MCF 10A (cell line): ENCODE results near the gene OPN5. TPM values are rescaled to one million over a fixed set of nuclear protein-coding genes. Genes with fewer than 3 reads are reported as not detected.
A peak's percentile ranks its signal among the peaks of the same experiment; 100 is the strongest.

Experiments used
- BruUV-seq: library from RNA; stranded (reverse); fragments of 400-500 nt; replicated peaks from 2 replicates; lab custom pipeline; 2021; lab: Mats Ljungman, UMichigan
- CTCF ChIA-PET: fragments of 300-600 bp; sonication (Branson Sonifier 250); formaldehyde crosslinking; extraction: SDS; loops from one replicate; lab custom pipeline; 2021; ENCODE audit warnings: antibody characterized with exemption, inconsistent platforms; lab: Yijun Ruan, JAX
- POLR2A ChIA-PET: fragments of 300-600, 350-650 bp; sonication (Branson Sonifier 250); formaldehyde crosslinking; extraction: SDS; loops from one replicate; lab custom pipeline; 2020; ENCODE audit warnings: antibody characterized with exemption, inconsistent platforms; lab: Yijun Ruan, JAX
- DNase-seq: peaks from one replicate; pipeline ENCODE4 v3.0.0-alpha.2; 2018; ENCODE audit not compliant: unreplicated experiment
- H3K27ac Mint-ChIP-seq: one replicate; pipeline ENCODE4 v1.8.0; 2022; ENCODE audit warnings: mild to moderate bottlenecking, low read depth, mixed read lengths; ENCODE audit not compliant: unreplicated experiment
- H3K27me3 Mint-ChIP-seq: one replicate; pipeline ENCODE4 v1.8.0; 2022; ENCODE audit warnings: mixed read lengths; ENCODE audit not compliant: insufficient read depth, unreplicated experiment
- H3K36me3 Mint-ChIP-seq: one replicate; pipeline ENCODE4 v1.8.0; 2022; ENCODE audit warnings: mild to moderate bottlenecking, moderate library complexity, mixed read lengths; ENCODE audit not compliant: insufficient read depth, unreplicated experiment
- H3K4me1 Mint-ChIP-seq: one replicate; pipeline ENCODE4 v1.8.0; 2022; ENCODE audit warnings: mixed read lengths; ENCODE audit not compliant: insufficient read depth, unreplicated experiment
- H3K4me3 Mint-ChIP-seq: one replicate; pipeline ENCODE4 v1.8.0; 2022; ENCODE audit warnings: mild to moderate bottlenecking, moderate library complexity, mixed read lengths; ENCODE audit not compliant: unreplicated experiment
- H3K9me3 Mint-ChIP-seq: one replicate; pipeline ENCODE4 v1.8.0; 2022; ENCODE audit warnings: mixed read lengths; ENCODE audit not compliant: unreplicated experiment
- CTCF ChIP-seq: fragments of 200-600 bp; IDR thresholded peaks from one replicate; pipeline ENCODE4 v1.8.0; 2022; ENCODE audit warnings: antibody characterized with exemption, mild to moderate bottlenecking; ENCODE audit not compliant: unreplicated experiment
- intact Hi-C: fragments of 100-400 bp; cut with micrococcal nuclease; formaldehyde crosslinking; loops from 2 replicates; pipeline ENCODE4 v1.14.1; 2022
- total RNA-seq: library from RNA; stranded (reverse); gene quantifications from 2 replicates; pipeline ENCODE4 v1.2.3, GENCODE V29; 2022

The OPN5 gene
- total RNA-seq, 1 experiment from 2014 or later: not detected

GRCh38 chr6:47769982-47770381, 11.8 kb upstream of the OPN5 start:
- no TSS peak for BruUV-seq
- Mint-ChIP-seq H3K36me3 (no peaks in the 10 kb centered on the region), H3K4me3 (no peak overlapping the region), H3K9me3 (peaks cover 15% of the 10 kb centered on the region), H3K4me1 (no peaks in the 10 kb centered on the region), H3K27ac (no peak overlapping the region), H3K27me3 (no peaks in the 10 kb centered on the region)
- POLR2A ChIA-PET: interaction anchor here (0.6 kb wide), 1 partner anchor 497 kb away, joined by 3 read pairs; no protein-coding TSS in a partner anchor
- DNase-seq: no peak
- intact Hi-C loops: no loop called here
- CTCF ChIA-PET: interaction anchor here (1.8 kb wide), 1 partner anchor 10 kb away, joined by 9 read pairs; no protein-coding TSS in a partner anchor
- TF ChIP-seq CTCF: no peak

- Mint-ChIP-seq H3K4me3 (no peak overlapping the region), H3K27ac (no peak overlapping the region), H3K27me3 (no peaks in the 10 kb centered on the region), H3K4me1 (no peaks in the 10 kb centered on the region), H3K36me3 (no peaks in the 10 kb centered on the region), H3K9me3 (peaks cover 9% of the 10 kb centered on the region)
- TF ChIP-seq CTCF: no peak
- intact Hi-C loops: no loop called here
- ChIA-PET CTCF (interaction anchor here (0.7 to 1.8 kb wide), 2 partner anchors 15 to 1993 kb away, joined by 3 to 6 read pairs; no protein-coding TSS in a partner anchor), POLR2A (no interaction called here)
- no TSS peak for BruUV-seq
- no peak for DNase-seq
Observed at GRCh38 chr6:47772359-47772758, 9.5 kb upstream of the OPN5 start.

DNA sequence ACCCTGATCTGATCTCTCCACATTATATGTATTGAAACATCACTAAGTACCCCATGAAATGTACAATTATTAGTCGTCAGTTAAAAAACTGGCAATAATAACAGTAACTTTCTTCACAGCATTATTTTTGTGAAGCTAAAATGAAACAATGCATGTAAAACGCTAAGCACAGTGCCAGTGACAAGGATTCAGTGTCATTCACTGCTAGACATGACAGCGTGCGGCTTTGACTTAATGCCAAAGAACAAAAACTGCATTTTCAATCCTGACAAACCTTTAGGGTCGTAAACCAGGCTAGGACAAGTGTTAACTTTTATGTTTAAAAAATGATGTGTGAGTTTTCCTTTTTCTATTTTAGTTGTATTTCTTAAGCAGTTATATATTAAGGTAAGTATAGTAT, 8.8 kb upstream of the OPN5 start:
- DNase-seq: no peak
- TF ChIP-seq CTCF: no peak
- ChIA-PET POLR2A (no interaction called here), CTCF (interaction anchor here (0.8 to 1.8 kb wide), 2 partner anchors 15 to 44 kb away, joined by 6 read pairs; no protein-coding TSS in a partner anchor)
- H3K27ac Mint-ChIP-seq: no peak overlapping the region
- no peaks in the 10 kb centered on the region for H3K36me3 Mint-ChIP-seq
- peaks cover 2% of the 10 kb centered on the region for H3K9me3 Mint-ChIP-seq
- no peaks in the 10 kb centered on the region for H3K4me1 Mint-ChIP-seq
- H3K27me3 Mint-ChIP-seq: no peaks in the 10 kb centered on the region
- intact Hi-C loops: no loop called here
- no peak overlapping the region for H3K4me3 Mint-ChIP-seq
- no TSS peak for BruUV-seq

DNA sequence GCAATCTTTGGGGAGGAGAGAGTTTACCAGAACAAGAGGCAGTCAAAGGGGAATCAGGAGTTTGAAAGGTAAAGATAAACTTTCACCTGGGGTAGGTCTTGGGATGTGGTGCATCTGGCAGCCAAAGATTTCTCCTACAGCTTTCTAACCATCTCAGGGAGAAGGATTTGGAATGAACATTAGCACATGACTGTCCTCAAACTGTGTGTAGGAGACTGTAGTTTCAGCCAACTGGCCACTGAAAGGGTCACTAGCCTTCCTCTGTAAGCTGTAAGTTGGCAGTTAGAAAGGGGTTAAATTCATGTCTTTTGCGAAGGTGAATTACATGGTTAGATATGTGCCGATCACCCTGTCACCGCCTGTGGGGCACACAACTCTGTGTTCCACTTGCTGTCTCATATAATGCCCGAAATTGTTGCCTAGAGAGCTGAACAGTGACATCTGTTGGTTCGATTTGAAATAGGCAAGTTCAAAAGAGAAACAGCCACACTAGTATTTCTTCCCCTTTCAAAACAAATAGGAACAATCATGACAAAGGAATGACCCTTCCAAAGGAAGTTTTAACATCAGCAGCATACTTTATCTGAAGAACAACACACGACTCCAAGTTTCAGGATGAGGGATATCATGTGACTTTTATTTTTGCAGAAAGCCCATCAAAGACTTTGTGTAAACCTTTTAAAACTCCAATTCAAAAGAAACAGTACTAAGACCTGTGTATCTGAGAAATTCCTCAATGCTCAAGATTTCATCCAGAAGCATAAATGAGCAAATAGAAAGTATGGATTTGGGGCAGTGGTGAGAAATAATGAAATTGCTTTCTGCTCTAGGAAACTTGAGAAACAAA, 1.1 kb upstream of the OPN5 start:
- CTCF ChIA-PET: interaction anchor here (0.6 to 7.3 kb wide), 49 partner anchors 10 to 1642 kb away, joined by 3 to 133 read pairs (median 4); partner anchors contain the start of gene ADGRF4
- Mint-ChIP-seq H3K4me1 (no peaks in the 10 kb centered on the region), H3K9me3 (no peaks in the 10 kb centered on the region), H3K27me3 (no peaks in the 10 kb centered on the region), H3K36me3 (no peaks in the 10 kb centered on the region), H3K4me3 (no peak overlapping the region), H3K27ac (peak overlapping the region; percentile 39)
- DNase-seq: peak; percentile 76
- BruUV-seq: no TSS peak
- intact Hi-C loops: loop anchor here (1.0 to 2.0 kb wide), 4 partner anchors 46 to 366 kb away; no protein-coding TSS in a partner anchor
- peak; percentile 41 for TF ChIP-seq CTCF
- POLR2A ChIA-PET: interaction anchor here (0.9 to 1.5 kb wide), 3 partner anchors 134 to 150 kb away, joined by 3 to 5 read pairs (median 3); no protein-coding TSS in a partner anchor
